HEK293T (cell line): ENCODE measurements around the gene SLC25A21.

Experiments
- ARNT ChIP-seq: fragments of 450-650 bp; IDR thresholded peaks from 2 replicates; pipeline ENCODE4 v1.6.1; 2017; ENCODE audit warnings: mild to moderate bottlenecking
- BHLHE40 ChIP-seq: fragments of 450-650 bp; IDR thresholded peaks from 2 replicates; pipeline ENCODE4 v1.6.1; 2016; ENCODE audit warnings: mild to moderate bottlenecking, moderate library complexity, borderline replicate concordance
- FOXA1 ChIP-seq: fragments of 450-650 bp; IDR thresholded peaks from 2 replicates; pipeline ENCODE4 v1.6.1; 2016; ENCODE audit warnings: mild to moderate bottlenecking
- FOXK2 ChIP-seq: fragments of 450-650 bp; IDR thresholded peaks from 2 replicates; pipeline ENCODE4 v1.6.1; 2016; ENCODE audit warnings: mild to moderate bottlenecking
- FOXM1 ChIP-seq: fragments of 450-650 bp; IDR thresholded peaks from 2 replicates; pipeline ENCODE4 v1.6.1; 2017; ENCODE audit warnings: mild to moderate bottlenecking, borderline replicate concordance
- HDGF ChIP-seq: fragments of 450-650 bp; IDR thresholded peaks from 2 replicates; pipeline ENCODE4 v1.6.1; 2017; ENCODE audit warnings: antibody characterized with exemption, borderline replicate concordance
- L3MBTL2 ChIP-seq: fragments of 450-650 bp; conservative IDR thresholded peaks from 2 replicates; pipeline ENCODE4 v1.6.1; 2016; ENCODE audit warnings: mild to moderate bottlenecking
- NFRKB ChIP-seq: fragments of 450-650 bp; IDR thresholded peaks from 2 replicates; pipeline ENCODE4 v1.6.1; 2016; ENCODE audit warnings: mild to moderate bottlenecking, moderate library complexity
- SP1 ChIP-seq: fragments of 450-650 bp; IDR thresholded peaks from 2 replicates; pipeline ENCODE4 v1.6.1; 2017
- TARDBP ChIP-seq: fragments of 450-650 bp; IDR thresholded peaks from 2 replicates; pipeline ENCODE4 v1.6.1; 2016

DNA sequence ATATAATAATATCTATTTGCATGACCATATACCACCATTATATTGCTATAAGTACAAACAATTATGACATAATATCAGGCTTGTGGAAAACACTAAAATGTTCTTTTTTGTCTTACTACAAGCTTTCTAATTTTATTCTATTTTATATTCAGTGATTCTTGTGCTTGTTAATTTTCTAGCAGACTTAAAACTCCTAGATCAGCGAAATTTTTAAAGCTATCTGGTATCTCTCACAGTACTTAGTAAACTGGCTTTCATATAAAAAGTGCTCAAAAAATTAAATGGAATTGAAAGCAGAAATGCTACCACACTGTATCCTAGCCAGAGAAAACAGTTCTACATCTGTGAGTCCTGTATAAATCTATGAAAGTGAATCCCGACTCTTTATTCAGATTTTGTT is 405.4 kb downstream of the SLC25A21 start:
- TF ChIP-seq SP1 (no peak), HDGF (no peak), ARNT (no peak), TARDBP (no peak), FOXM1 (no peak), BHLHE40 (no peak), FOXK2 (no peak), NFRKB (no peak), FOXA1 (no peak), L3MBTL2 (no peak)
